HepG2 (cell line): ENCODE measurements around the gene CLHC1. TPM values are rescaled to one million over a fixed set of nuclear protein-coding genes. Genes with fewer than 3 reads are reported as not detected.

Source experiments
- DZIP1 ChIP-seq: sonication (generic); formaldehyde crosslinking; IDR thresholded peaks from 2 replicates; pipeline ENCODE4 v1.5.0; 2020; ENCODE audit warnings: mild to moderate bottlenecking, missing genetic modification reagents
- FOXJ3 ChIP-seq: sonication (generic); formaldehyde crosslinking; IDR thresholded peaks from 2 replicates; pipeline ENCODE4 v1.4.0; 2020; ENCODE audit warnings: missing genetic modification reagents, mild to moderate bottlenecking, borderline replicate concordance
- KDM3A ChIP-seq: IDR thresholded peaks from 2 replicates; pipeline ENCODE4 v1.6.1; 2018; ENCODE audit warnings: low read depth, missing compliant biosample characterization
- KLF12 ChIP-seq: sonication (generic); formaldehyde crosslinking; IDR thresholded peaks from 2 replicates; pipeline ENCODE4 v1.4.0; 2020; ENCODE audit warnings: missing genetic modification reagents, borderline replicate concordance
- KMT2B ChIP-seq: IDR thresholded peaks from 2 replicates; pipeline ENCODE4 v1.6.1; 2016; ENCODE audit warnings: missing genetic modification reagents, missing compliant biosample characterization
- MZF1 ChIP-seq: sonication (generic); formaldehyde crosslinking; IDR thresholded peaks from 2 replicates; pipeline ENCODE4 v1.8.1; 2023; ENCODE audit warnings: mild to moderate bottlenecking, missing genetic modification reagents, borderline replicate concordance
- NCOR1 ChIP-seq: fragments of 200-600 bp; sonication (generic); IDR thresholded peaks from 2 replicates; pipeline ENCODE4 v1.7.0; 2017; ENCODE audit warnings: antibody characterized with exemption, low read length, borderline replicate concordance
- TBX2 ChIP-seq: sonication (generic); formaldehyde crosslinking; IDR thresholded peaks from 2 replicates; pipeline ENCODE4 v1.5.0; 2020; ENCODE audit warnings: missing genetic modification reagents, mild to moderate bottlenecking, borderline replicate concordance
- TMF1 ChIP-seq: sonication (generic); formaldehyde crosslinking; IDR thresholded peaks from 2 replicates; pipeline ENCODE4 v1.8.1; 2022; ENCODE audit warnings: low read depth, missing genetic modification reagents
- ZFP90 ChIP-seq: sonication (generic); formaldehyde crosslinking; IDR thresholded peaks from 2 replicates; pipeline ENCODE4 v1.8.0; 2022; ENCODE audit warnings: missing genetic modification reagents, mild to moderate bottlenecking, inconsistent platforms, borderline replicate concordance
- ZNF253 ChIP-seq: sonication (generic); formaldehyde crosslinking; IDR thresholded peaks from 2 replicates; pipeline ENCODE4 v1.8.0; 2022; ENCODE audit warnings: mild to moderate bottlenecking, missing genetic modification reagents, borderline replicate concordance
- ZNF484 ChIP-seq: sonication (generic); formaldehyde crosslinking; IDR thresholded peaks from 2 replicates; pipeline ENCODE4 v1.5.1; 2020; ENCODE audit warnings: mild to moderate bottlenecking, low read depth, missing genetic modification reagents, borderline replicate concordance
- ZNF609 ChIP-seq: sonication (generic); formaldehyde crosslinking; IDR thresholded peaks from 2 replicates; pipeline ENCODE4 v1.4.0; 2020; ENCODE audit warnings: mild to moderate bottlenecking, missing genetic modification reagents, borderline replicate concordance
- ZNF891 ChIP-seq: sonication (generic); formaldehyde crosslinking; IDR thresholded peaks from 2 replicates; pipeline ENCODE4 v1.5.0; 2020; ENCODE audit warnings: mild to moderate bottlenecking, missing genetic modification reagents
- ZSCAN12 ChIP-seq: sonication (generic); formaldehyde crosslinking; IDR thresholded peaks from 2 replicates; pipeline ENCODE4 v1.9.0; 2021; ENCODE audit warnings: mild to moderate bottlenecking, missing genetic modification reagents
- polyA plus RNA-seq, 8 experiments: library from polyadenylated mRNA; depleted of rRNA in 3 of 8; stranded (reverse) in 7 of 8; unstranded in 1 of 8; fragments of >200 nt; fragmentation: Illumina TruSeq in 4 of 8; extraction: Trizol in 4 of 8; gene quantifications; 2 replicates each; pipeline versions ENCODE4 v1.2.1 to v1.2.3, GENCODE V29; 2011 to 2016; ENCODE audit warnings: low read depth in 4 of 8, missing spikeins in 1 of 8, mixed read lengths in 1 of 8; ENCODE audit not compliant: insufficient read depth in 1 of 8
- total RNA-seq, 5 experiments: library from RNA; depleted of rRNA; stranded (reverse); fragments of >200 nt; fragmentation: Illumina TruSeq; extraction: Trizol; gene quantifications; 2 replicates each; pipeline ENCODE4 v1.2.3, GENCODE V29; 2016; ENCODE audit warnings: low read depth in 1 of 5
- TF ChIP-seq, protein P1 (sequence below): IDR thresholded peaks from 2 replicates; pipeline ENCODE4 v1.6.1; 2012; ENCODE audit warnings: low read depth, low read length, improper control_type of control experiment

Gene CLHC1
- total and polyA plus RNA-seq, 2 of the 13 experiments (the other 11 are each of a cell fraction or from before 2014, with no cell fraction given) = 9.8 to 12.6 TPM

GRCh38 chr2:55232863-55233657, 967 bp upstream of the CLHC1 start (continued):
- TF ChIP-seq TBX2 (CRISPR knock-in tag) (0 out of 2 replicates have a peak, but pooled peaks have one; percentile 6), FOXJ3 (CRISPR knock-in tag) (no peak), TMF1 (CRISPR knock-in tag) (no peak), ZSCAN12 (CRISPR knock-in tag) (no peak; the same call in 1 of the 2 replicates), ZNF484 (CRISPR knock-in tag) (no peak; the same call in 1 of the 2 replicates), ZNF891 (CRISPR knock-in tag) (no peak), ZFP90 (0 out of 2 replicates have a peak, but pooled peaks have one; percentile 9), DZIP1 (CRISPR knock-in tag) (peak; percentile 80; the same call in 1 of the 2 replicates), MZF1 (0 out of 2 replicates have a peak, but pooled peaks have one; percentile 19), NCOR1 (no peak), KDM3A (no peak; the same call in 1 of the 2 replicates), ZNF609 (CRISPR knock-in tag) (peak; percentile 57; the same call in 1 of the 2 replicates), KMT2B (CRISPR knock-in tag) (no peak), KLF12 (CRISPR knock-in tag) (0 out of 2 replicates have a peak, but pooled peaks have one; percentile 64), ZNF253 (CRISPR knock-in tag) (0 out of 2 replicates have a peak, but pooled peaks have one; percentile 9)
- TF ChIP-seq, protein P1, sequence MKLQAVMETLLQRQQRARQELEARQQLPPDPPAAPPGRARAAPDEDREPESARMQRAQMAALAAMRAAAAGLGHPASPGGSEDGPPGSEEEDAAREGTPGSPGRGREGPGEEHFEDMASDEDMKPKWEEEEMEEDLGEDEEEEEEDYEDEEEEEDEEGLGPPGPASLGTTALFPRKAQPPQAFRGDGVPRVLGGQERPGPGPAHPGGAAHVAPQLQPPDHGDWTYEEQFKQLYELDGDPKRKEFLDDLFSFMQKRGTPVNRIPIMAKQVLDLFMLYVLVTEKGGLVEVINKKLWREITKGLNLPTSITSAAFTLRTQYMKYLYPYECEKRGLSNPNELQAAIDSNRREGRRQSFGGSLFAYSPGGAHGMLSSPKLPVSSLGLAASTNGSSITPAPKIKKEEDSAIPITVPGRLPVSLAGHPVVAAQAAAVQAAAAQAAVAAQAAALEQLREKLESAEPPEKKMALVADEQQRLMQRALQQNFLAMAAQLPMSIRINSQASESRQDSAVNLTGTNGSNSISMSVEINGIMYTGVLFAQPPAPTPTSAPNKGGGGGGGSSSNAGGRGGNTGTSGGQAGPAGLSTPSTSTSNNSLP = 0 out of 2 replicates have a peak, but pooled peaks have one; percentile 3
